ENCODE data around the gene FAM240A. TPM values are rescaled to one million over a fixed set of nuclear protein-coding genes. Genes with fewer than 3 reads are reported as not detected.

The FAM240A gene
- total RNA-seq, 1 experiment from 2014 or later, result not detected

DNA sequence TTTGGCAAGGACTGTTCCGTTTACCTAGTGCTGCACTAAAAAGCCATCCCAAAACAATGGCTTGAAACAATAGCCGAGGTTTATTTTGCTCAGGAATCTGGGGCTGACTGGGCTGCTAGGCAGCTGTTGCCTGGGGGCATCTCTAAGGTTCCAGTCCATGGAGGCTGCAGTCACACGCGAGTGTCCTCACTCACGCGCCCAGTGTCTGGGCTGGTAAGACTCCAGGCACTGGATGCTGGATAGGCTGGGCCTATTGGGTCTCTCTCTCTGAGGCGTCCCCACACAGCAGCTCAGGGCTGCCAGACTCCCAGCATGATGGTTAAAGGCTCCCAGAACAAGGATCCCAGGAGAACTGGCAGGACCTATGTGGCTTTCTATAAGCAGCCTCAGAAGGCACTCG lies 47.0 kb downstream of the FAM240A start:
- ChIA-PET RAD21 (ENCODE audit: low non-redundant PET in 1 of 2, low total read pairs in 2 of 2, uncharacterized antibody in 2 of 2, unreplicated experiment in 2 of 2) (no interaction called here), CTCF (interaction anchor here (3.5 kb wide), 1 partner anchor 171 kb away, joined by 13 read pairs; no protein-coding TSS in a partner anchor), POLR2A (no interaction called here)
- H3K27me3 ChIP-seq (ENCODE audit: insufficient read depth, low read length), result no peaks in the 10 kb centered on the region
- no peak overlapping the region for H3K27ac ChIP-seq (ENCODE audit: low read depth, low read length)
- intact Hi-C loops (cut with micrococcal nuclease), result no loop called here
- no peak for ATAC-seq
- no peak overlapping the region for H3K4me3 ChIP-seq (replicated peaks in 1 of 2; ENCODE audit: low read depth in 1 of 2, low read length in 2 of 2)
- H3K36me3 ChIP-seq (ENCODE audit: control insufficient read depth in 1 of 2, insufficient read depth in 2 of 2, low read length in 2 of 2), result no peaks in the 10 kb centered on the region
- no peak overlapping the region for H2AFZ ChIP-seq (ENCODE audit: low read depth, low read length, poor library complexity, severe bottlenecking)
- BruUV-seq (replicated peaks), result no TSS peak
- TF ChIP-seq, protein P1, sequence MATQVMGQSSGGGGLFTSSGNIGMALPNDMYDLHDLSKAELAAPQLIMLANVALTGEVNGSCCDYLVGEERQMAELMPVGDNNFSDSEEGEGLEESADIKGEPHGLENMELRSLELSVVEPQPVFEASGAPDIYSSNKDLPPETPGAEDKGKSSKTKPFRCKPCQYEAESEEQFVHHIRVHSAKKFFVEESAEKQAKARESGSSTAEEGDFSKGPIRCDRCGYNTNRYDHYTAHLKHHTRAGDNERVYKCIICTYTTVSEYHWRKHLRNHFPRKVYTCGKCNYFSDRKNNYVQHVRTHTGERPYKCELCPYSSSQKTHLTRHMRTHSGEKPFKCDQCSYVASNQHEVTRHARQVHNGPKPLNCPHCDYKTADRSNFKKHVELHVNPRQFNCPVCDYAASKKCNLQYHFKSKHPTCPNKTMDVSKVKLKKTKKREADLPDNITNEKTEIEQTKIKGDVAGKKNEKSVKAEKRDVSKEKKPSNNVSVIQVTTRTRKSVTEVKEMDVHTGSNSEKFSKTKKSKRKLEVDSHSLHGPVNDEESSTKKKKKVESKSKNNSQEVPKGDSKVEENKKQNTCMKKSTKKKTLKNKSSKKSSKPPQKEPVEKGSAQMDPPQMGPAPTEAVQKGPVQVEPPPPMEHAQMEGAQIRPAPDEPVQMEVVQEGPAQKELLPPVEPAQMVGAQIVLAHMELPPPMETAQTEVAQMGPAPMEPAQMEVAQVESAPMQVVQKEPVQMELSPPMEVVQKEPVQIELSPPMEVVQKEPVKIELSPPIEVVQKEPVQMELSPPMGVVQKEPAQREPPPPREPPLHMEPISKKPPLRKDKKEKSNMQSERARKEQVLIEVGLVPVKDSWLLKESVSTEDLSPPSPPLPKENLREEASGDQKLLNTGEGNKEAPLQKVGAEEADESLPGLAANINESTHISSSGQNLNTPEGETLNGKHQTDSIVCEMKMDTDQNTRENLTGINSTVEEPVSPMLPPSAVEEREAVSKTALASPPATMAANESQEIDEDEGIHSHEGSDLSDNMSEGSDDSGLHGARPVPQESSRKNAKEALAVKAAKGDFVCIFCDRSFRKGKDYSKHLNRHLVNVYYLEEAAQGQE (IDR thresholded peaks at IDR 0.05; ENCODE audit: low read depth), result no peak
- TF ChIP-seq JUND (IDR thresholded peaks at IDR 0.05) (no peak), ZNF274 (IDR thresholded peaks at IDR 0.05; ENCODE audit: low read depth, low read length) (no peak), POLR2A (IDR thresholded peaks at IDR 0.05; ENCODE audit: borderline replicate concordance, extremely low read depth, insufficient read depth, insufficient read length) (no peak), YY1 (IDR thresholded peaks at IDR 0.05; ENCODE audit: extremely low read depth, insufficient replicate concordance, low read depth, low read length) (no peak), RAD21 (IDR thresholded peaks at IDR 0.05; ENCODE audit: low read depth) (no peak), FOSL1 (IDR thresholded peaks at IDR 0.05; ENCODE audit: low read depth) (no peak), EZH2 (IDR thresholded peaks at IDR 0.05) (no peak)
- TF ChIP-seq, protein P2, sequence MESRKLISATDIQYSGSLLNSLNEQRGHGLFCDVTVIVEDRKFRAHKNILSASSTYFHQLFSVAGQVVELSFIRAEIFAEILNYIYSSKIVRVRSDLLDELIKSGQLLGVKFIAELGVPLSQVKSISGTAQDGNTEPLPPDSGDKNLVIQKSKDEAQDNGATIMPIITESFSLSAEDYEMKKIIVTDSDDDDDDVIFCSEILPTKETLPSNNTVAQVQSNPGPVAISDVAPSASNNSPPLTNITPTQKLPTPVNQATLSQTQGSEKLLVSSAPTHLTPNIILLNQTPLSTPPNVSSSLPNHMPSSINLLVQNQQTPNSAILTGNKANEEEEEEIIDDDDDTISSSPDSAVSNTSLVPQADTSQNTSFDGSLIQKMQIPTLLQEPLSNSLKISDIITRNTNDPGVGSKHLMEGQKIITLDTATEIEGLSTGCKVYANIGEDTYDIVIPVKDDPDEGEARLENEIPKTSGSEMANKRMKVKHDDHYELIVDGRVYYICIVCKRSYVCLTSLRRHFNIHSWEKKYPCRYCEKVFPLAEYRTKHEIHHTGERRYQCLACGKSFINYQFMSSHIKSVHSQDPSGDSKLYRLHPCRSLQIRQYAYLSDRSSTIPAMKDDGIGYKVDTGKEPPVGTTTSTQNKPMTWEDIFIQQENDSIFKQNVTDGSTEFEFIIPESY (IDR thresholded peaks at IDR 0.05; ENCODE audit: extremely low read depth, insufficient replicate concordance, low read length), result no peak
- TF ChIP-seq, protein P3, sequence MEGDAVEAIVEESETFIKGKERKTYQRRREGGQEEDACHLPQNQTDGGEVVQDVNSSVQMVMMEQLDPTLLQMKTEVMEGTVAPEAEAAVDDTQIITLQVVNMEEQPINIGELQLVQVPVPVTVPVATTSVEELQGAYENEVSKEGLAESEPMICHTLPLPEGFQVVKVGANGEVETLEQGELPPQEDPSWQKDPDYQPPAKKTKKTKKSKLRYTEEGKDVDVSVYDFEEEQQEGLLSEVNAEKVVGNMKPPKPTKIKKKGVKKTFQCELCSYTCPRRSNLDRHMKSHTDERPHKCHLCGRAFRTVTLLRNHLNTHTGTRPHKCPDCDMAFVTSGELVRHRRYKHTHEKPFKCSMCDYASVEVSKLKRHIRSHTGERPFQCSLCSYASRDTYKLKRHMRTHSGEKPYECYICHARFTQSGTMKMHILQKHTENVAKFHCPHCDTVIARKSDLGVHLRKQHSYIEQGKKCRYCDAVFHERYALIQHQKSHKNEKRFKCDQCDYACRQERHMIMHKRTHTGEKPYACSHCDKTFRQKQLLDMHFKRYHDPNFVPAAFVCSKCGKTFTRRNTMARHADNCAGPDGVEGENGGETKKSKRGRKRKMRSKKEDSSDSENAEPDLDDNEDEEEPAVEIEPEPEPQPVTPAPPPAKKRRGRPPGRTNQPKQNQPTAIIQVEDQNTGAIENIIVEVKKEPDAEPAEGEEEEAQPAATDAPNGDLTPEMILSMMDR (IDR thresholded peaks at IDR 0.05 in 2 of 3, conservative IDR thresholded peaks at IDR 0.05 in 1 of 3; ENCODE audit: borderline replicate concordance in 1 of 3, insufficient read depth in 1 of 3, low read depth in 2 of 3, low read length in 2 of 3), result no peak
- no peak overlapping the region for H3K4me2 ChIP-seq (ENCODE audit: low read length)
- H3K9me2 ChIP-seq (ENCODE audit: insufficient read depth), result no peaks in the 10 kb centered on the region
- peaks cover 5 to 21% of the 10 kb centered on the region in 2 experiments for H3K4me1 ChIP-seq (ENCODE audit: control insufficient read depth in 1 of 2, insufficient read depth in 2 of 2, low read length in 2 of 2)
- no peak overlapping the region for H3K9ac ChIP-seq (ENCODE audit: low read length)
- H3K9me3 ChIP-seq (ENCODE audit: control insufficient read depth in 1 of 2, insufficient read depth in 1 of 2, low read depth in 1 of 2, low read length in 2 of 2), result no peaks in the 10 kb centered on the region
- no peaks in the 10 kb centered on the region for H4K20me1 ChIP-seq (ENCODE audit: insufficient read depth)
- H3K79me2 ChIP-seq (ENCODE audit: insufficient read depth, low read length), result no peaks in the 10 kb centered on the region
- no peak for DNase-seq (ENCODE audit: low read depth, low spot score)
